Suprapubic skin (tissue), 4 donors: Measurements from ENCODE around the gene TMEM18.

Experiments used
- CTCF ChIP-seq, 2 donors: fragments of 200-600 bp in 1 of 2; fragments of 450-650 bp in 1 of 2; sonication (generic) in 1 of 2; IDR thresholded peaks; one replicate each; pipeline ENCODE4 v1.5.1; 2016 to 2019; ENCODE audit warnings: antibody characterized with exemption in 2 of 2, mild to moderate bottlenecking in 1 of 2, moderate library complexity in 1 of 2
- EP300 ChIP-seq: sonication (generic); formaldehyde crosslinking; IDR thresholded peaks from one replicate; pipeline ENCODE4 v1.6.1; 2017; ENCODE audit warnings: antibody characterized with exemption
- POLR2A ChIP-seq, 2 donors: fragments of 450-650 bp; IDR thresholded peaks; one replicate each; pipeline ENCODE4 v1.6.1; 2017; ENCODE audit warnings: antibody characterized with exemption in 2 of 2, mild to moderate bottlenecking in 2 of 2, moderate library complexity in 2 of 2
- POLR2AphosphoS5 ChIP-seq, 3 donors: sonication (generic); formaldehyde crosslinking; IDR thresholded peaks; one replicate each; pipeline ENCODE4 v1.6.1; 2017; ENCODE audit warnings: antibody characterized with exemption in 3 of 3

- no peak for TF ChIP-seq POLR2A (IDR thresholded peaks at IDR 0.05)
- TF ChIP-seq CTCF (IDR thresholded peaks at IDR 0.05) = no peak
- TF ChIP-seq POLR2AphosphoS5 (IDR thresholded peaks at IDR 0.05) = no peak
- TF ChIP-seq EP300 = no peak
These were observed 17.0 kb upstream of the TMEM18 start for GRCh38 chr2:694174-694573.
